ENCODE measurements around the gene GMEB2. TPM values are rescaled to one million over a fixed set of nuclear protein-coding genes. Genes with fewer than 3 reads are reported as not detected.

Gene GMEB2
- total RNA-seq, 1 donor from 2014 or later: 8.0 TPM

DNA sequence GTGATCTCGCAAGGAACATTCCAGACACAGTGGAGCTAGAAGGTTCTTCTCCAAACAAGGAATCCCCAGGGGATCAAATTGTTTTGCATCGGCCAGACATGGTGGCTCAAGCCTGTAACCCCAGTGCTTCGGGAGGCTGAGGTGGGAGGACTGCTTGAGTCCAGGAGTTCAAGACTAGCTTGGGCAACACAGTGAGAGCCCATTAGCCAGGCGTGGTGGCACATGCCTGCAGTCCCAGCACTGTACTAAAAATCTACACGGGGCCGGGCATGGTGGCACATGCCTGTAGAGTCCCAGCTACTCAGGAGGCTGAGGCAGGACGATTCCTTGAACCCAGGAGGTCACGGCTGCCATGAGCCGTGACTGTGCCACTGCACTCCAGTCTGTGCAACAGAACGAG, 15.3 kb downstream of the GMEB2 start:
- Histone ChIP-seq H3K9ac (no peak overlapping the region), H3K4me3 (no peak overlapping the region), H3K9me3 (ENCODE audit: low read depth) (no peaks in the 10 kb centered on the region), H2AFZ (replicated peaks) (no peak overlapping the region), H3K4me2 (no peak overlapping the region), H3F3A (ENCODE audit: low read depth) (no peaks in the 10 kb centered on the region), H4K20me1 (ENCODE audit: low read depth) (no peaks in the 10 kb centered on the region), H3K27me3 (no peaks in the 10 kb centered on the region), H3K27ac (no peak overlapping the region), H3K79me2 (ENCODE audit: low read depth) (no peaks in the 10 kb centered on the region), H3K4me1 (no peaks in the 10 kb centered on the region), H3K36me3 (no peaks in the 10 kb centered on the region)
- Mint-ChIP-seq H3K4me3 (no peak overlapping the region), H3K36me3 (peaks cover 30% of the 10 kb centered on the region), H3K9me3 (peaks cover 5% of the 10 kb centered on the region), H3K4me1 (no peaks in the 10 kb centered on the region), H3K27me3 (ENCODE audit: insufficient read depth, low read depth) (peaks cover under 1% of the 10 kb centered on the region), H3K27ac (no peak overlapping the region)
- TF ChIP-seq, protein P1, sequence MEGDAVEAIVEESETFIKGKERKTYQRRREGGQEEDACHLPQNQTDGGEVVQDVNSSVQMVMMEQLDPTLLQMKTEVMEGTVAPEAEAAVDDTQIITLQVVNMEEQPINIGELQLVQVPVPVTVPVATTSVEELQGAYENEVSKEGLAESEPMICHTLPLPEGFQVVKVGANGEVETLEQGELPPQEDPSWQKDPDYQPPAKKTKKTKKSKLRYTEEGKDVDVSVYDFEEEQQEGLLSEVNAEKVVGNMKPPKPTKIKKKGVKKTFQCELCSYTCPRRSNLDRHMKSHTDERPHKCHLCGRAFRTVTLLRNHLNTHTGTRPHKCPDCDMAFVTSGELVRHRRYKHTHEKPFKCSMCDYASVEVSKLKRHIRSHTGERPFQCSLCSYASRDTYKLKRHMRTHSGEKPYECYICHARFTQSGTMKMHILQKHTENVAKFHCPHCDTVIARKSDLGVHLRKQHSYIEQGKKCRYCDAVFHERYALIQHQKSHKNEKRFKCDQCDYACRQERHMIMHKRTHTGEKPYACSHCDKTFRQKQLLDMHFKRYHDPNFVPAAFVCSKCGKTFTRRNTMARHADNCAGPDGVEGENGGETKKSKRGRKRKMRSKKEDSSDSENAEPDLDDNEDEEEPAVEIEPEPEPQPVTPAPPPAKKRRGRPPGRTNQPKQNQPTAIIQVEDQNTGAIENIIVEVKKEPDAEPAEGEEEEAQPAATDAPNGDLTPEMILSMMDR (IDR thresholded peaks at IDR 0.05): no peak
- no peak for TF ChIP-seq EZH2phosphoT487 (IDR thresholded peaks at IDR 0.05)
- TF ChIP-seq EZH2 (IDR thresholded peaks at IDR 0.05): no peak
- DNase-seq (ENCODE audit: low spot score): no peak

DNA sequence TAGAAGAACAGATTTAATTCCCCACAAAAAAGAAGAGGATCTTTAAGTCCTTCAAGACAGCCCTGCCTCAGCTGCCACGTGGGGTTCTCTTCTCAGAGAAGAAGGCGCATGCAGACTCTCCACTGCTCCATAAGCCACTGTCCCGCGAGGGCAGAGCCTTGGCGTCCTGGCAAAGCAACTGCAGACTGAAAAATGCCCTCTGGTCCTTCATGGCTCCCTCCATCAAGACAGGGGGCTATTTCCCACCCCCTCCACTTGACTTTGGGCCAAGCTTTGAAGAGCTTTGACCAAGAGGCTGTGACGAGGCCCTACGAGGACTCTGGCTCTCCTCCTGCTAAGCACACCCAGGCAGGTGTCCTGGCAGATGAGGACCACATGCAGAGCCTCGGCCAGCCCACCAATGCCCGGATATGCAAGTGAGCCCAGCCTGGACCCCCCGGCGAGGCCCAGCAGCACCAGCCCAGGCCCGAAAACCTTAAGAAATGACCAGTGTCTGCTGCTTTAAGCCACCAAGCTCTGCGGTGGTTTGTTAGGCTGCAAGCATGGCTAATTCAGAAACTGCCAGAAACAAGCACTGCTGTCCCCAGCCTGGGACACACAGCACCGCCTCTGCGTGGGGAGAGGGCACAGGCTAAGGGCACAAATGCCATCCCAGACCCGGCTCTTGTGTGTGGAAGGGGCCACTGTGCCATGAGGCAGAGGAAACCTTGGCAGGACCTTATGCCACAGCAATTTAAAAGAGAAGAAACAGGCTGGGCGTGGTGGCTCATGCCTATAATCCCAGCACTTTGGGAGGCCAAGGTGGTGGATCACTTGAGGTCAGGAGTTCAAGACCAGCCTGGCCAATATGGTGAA, 16.1 kb downstream of the GMEB2 start:
- Histone ChIP-seq H3K9ac (no peak overlapping the region), H3K79me2 (ENCODE audit: low read depth) (no peaks in the 10 kb centered on the region), H3K4me3 (no peak overlapping the region), H4K20me1 (ENCODE audit: low read depth) (no peaks in the 10 kb centered on the region), H3K27ac (no peak overlapping the region), H3K4me1 (no peaks in the 10 kb centered on the region), H3F3A (ENCODE audit: low read depth) (no peaks in the 10 kb centered on the region), H2AFZ (replicated peaks) (no peak overlapping the region), H3K36me3 (no peaks in the 10 kb centered on the region), H3K9me3 (ENCODE audit: low read depth) (no peaks in the 10 kb centered on the region), H3K27me3 (no peaks in the 10 kb centered on the region), H3K4me2 (no peak overlapping the region)
- H3K9me3 Mint-ChIP-seq: peaks cover 5% of the 10 kb centered on the region
- H3K4me1 Mint-ChIP-seq: no peaks in the 10 kb centered on the region
- no peak overlapping the region for H3K4me3 Mint-ChIP-seq
- TF ChIP-seq EZH2 (IDR thresholded peaks at IDR 0.05): no peak
- no peak for TF ChIP-seq EZH2phosphoT487 (IDR thresholded peaks at IDR 0.05)
- TF ChIP-seq, protein P1 (IDR thresholded peaks at IDR 0.05): no peak
- H3K27ac Mint-ChIP-seq: no peak overlapping the region
- DNase-seq (ENCODE audit: low spot score): no peak
- peaks cover 2% of the 10 kb centered on the region for H3K27me3 Mint-ChIP-seq (ENCODE audit: insufficient read depth, low read depth)
- H3K36me3 Mint-ChIP-seq: peaks cover 26% of the 10 kb centered on the region

DNA sequence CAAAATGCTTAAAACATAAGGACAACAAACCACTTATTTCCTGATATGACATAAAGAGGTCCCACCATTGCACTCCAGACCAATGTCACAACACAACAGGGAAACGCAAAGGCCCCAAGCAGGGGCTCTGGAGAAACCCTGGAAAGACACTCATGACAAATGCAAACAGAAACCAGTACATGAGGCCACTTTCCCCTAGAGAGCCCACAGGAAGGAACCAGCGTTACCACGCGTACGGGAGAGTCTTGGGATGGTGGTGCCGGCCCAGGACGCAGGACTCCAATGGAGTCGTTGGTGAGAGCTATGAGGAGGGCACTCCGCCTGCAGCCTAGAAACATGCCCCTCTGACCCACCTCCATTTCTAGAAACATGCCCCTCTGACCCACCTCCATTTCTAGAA, 20.2 kb downstream of the GMEB2 start:
- H3K79me2 ChIP-seq (ENCODE audit: low read depth): no peaks in the 10 kb centered on the region
- H3K4me2 ChIP-seq: no peak overlapping the region
- no peak for DNase-seq (ENCODE audit: low spot score)
- no peak overlapping the region for H3K4me3 ChIP-seq
- Mint-ChIP-seq H3K9me3 (no peaks in the 10 kb centered on the region), H3K27me3 (ENCODE audit: insufficient read depth, low read depth) (peaks cover 2% of the 10 kb centered on the region), H3K36me3 (peaks cover 16% of the 10 kb centered on the region), H3K4me3 (no peak overlapping the region), H3K27ac (no peak overlapping the region), H3K4me1 (no peaks in the 10 kb centered on the region)
- no peak overlapping the region for H3K9ac ChIP-seq
- H3K9me3 ChIP-seq (ENCODE audit: low read depth): no peaks in the 10 kb centered on the region
- no peaks in the 10 kb centered on the region for H3K36me3 ChIP-seq
- H3K27me3 ChIP-seq: no peaks in the 10 kb centered on the region
- no peak overlapping the region for H3K27ac ChIP-seq
- H3K4me1 ChIP-seq: no peaks in the 10 kb centered on the region
- H4K20me1 ChIP-seq (ENCODE audit: low read depth): no peaks in the 10 kb centered on the region
- no peak overlapping the region for H2AFZ ChIP-seq (replicated peaks)
- H3F3A ChIP-seq (ENCODE audit: low read depth): no peaks in the 10 kb centered on the region
- TF ChIP-seq EZH2phosphoT487 (IDR thresholded peaks at IDR 0.05) (no peak), EZH2 (IDR thresholded peaks at IDR 0.05) (no peak)
- TF ChIP-seq, protein P1 (IDR thresholded peaks at IDR 0.05): no peak
